ENCODE measurements around the gene AUH.

GRCh38 chr9:91261417-91261816, 100.3 kb downstream of the AUH start:
- TF ChIP-seq CTCF (IDR thresholded peaks at IDR 0.05; ENCODE audit: low read depth, low read length), result no peak
- no peak for TF ChIP-seq EZH2phosphoT487 (IDR thresholded peaks at IDR 0.05; ENCODE audit: low read depth)
